Activated CD8-positive, alpha-beta memory T cell treated with anti-CD3 and anti-CD28 coated beads, Interleukin-2, amount 50 U/mL, for 4 hours (primary cell): ENCODE measurements around the gene C19orf12.
"Not testable (repeated sequence)": the region's sequence is repeated elsewhere in the genome, so short reads cannot be mapped to it uniquely, and the experiment has no call there.

Experiments
- DNase-seq: peaks from one replicate; pipeline ENCODE4 v3.0.0-alpha.2; 2020

The C19orf12 gene

DNA sequence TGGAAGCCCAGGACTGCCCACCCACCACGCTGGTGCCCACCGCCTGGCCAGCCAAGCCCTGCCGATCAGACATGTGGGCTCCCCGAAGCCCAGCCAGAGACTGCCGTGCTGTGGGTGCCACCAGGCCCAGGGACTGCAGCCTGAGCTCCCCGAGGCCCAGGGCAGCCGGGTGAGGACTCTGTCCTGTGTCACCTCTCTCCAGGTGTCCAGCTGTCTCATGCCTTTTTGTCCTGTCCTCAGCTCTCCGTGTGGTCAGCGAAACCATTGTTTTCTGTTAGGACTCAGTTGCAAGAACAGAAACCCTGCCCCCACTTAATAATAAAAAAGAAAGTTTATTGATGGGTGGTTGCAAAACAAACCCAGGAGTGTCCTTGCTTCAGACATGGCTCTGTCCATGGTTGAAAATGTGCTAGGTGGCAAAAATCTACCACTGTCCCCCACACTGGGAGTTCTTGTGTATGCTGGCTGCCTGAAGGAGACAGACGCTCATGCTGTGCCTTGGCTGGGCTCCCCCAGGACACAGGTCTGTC, 39.9 kb downstream of the C19orf12 start:
- DNase-seq = no peak

GRCh38 chr19:29674374-29675119, 40.5 kb downstream of the C19orf12 start:
- no peak for DNase-seq

DNA sequence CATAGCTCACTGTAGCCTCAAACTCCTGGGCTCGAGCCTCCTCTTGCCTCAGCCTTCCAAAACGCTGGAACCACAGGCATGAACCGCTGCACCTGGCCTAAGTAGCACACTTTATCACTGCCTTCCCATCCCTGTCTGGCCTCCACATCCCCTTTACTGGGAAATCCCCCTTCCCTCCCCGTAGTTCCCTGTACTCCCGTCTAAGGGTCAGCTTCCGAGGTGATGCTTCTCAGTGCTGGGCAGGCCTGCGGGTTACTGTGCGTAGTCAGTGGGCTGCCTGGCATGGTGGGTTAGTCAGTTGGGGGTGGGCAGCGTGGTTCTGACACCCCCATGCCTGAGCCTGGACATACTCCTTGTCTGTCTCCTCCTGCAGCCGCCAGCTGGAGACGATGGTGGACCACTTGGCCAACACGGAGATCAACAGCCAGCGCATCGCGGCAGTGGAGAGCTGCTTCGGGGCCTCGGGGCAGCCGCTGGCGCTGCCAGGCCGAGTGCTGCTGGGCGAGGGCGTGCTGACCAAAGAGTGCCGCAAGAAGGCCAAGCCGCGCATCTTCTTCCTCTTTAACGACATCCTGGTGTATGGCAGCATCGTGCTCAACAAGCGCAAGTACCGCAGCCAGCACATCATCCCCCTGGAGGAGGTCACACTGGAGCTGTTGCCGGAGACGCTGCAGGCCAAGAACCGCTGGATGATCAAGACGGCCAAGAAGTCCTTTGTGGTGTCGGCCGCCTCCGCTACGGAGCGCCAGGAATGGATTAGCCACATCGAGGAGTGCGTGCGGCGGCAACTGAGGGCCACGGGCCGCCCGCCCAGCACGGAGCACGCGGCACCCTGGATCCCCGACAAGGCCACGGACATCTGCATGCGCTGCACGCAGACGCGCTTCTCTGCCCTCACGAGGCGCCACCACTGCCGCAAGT, 41.4 kb downstream of the C19orf12 start:
- DNase-seq = no peak

- DNase-seq = peak; percentile 85
Measured at GRCh38 chr19:29672933-29673336, 42.1 kb downstream of the C19orf12 start.

DNA sequence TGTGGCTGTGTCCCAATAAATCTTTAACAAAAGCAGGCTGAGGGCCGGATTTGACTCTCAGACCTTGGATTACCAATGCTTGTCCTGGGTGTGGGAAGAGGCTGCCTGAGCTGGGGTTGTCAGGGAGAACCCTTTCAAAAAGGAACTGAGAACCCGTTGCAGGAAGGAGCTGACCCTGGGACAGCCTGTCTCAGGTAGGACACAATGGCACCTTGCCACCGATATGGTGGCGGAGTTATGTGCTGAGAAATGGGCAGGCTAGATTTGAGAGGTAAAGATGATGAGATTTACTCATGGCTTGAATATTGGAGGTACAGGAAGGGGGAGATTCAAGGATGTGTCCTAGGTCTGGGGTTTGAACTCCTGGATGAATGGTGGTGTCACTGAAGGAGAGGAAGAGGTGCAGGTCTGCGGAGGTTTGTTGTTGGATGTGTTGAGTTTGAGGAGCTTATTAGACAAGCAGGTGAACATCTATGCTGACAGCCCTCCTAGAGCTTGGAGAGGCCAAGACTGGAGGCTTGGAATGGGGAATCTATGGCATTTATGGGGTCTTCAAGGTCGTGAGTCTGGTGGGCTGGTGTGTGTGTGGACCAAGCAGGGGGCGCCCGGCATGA, 42.6 kb downstream of the C19orf12 start:
- DNase-seq = no peak

- DNase-seq = peak; percentile 86
Measured at GRCh38 chr19:29671393-29672160, 43.5 kb downstream of the C19orf12 start.

DNA sequence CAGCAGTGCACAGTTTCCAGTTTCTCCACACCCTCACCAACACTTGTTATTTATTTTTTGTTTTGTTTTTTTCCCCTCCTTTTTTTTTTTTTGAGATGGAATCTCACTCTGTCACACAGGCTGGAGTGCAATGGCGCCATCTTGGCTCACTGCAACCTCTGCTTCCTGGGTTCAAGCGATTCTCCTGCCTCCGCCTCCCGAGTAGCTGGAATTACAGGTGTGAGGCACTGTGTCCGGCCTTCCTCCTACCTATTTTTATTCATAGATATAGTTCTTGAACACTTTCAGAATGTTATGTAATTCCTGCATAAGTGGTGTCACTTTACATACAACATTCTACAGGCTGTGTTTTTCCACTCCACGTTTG, 44.1 kb downstream of the C19orf12 start:
- not testable (repeated sequence) for DNase-seq

DNA sequence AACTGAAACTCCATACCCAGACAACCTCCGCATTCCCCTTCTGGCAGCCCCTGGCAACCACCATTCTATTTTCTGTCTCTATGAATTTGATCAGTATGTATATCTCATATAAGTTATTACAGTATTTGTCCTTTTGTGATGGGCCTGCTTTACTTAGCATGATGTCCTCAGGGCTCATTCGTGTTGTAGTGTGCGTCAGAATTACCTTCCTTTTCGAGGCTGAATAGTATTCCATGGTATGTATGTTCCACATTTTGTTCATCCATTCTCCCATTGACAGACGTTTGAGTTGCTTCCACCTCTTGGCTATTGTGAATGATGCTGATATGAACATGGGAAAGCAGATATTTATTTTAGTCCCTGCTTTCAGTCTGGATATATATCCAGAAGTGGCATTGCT, 44.8 kb downstream of the C19orf12 start:
- DNase-seq = no peak

- no peak for DNase-seq
Measured at GRCh38 chr19:29668746-29669609, 46.1 kb downstream of the C19orf12 start.

GRCh38 chr19:29667901-29668341, 47.1 kb downstream of the C19orf12 start:
- DNase-seq = peak; percentile 55

DNA sequence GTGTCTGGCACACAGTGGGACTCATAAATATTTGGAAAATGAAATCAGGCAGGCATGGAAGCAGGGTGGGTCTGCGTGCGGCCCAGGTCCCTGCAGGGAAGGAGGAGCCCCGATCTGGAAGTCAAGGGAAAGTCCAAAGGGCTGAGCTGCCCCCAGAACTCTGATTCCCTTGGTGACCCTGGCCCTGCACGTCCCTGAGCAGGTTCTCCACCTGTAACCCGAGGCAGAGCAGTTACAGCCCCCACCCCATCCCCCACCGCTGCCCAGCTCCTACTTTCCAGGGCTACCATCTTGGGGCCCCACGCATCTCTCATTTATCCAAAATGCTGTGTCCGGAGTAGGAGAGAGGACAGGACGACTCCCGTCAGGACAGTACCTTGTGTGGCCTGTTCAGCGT, 47.7 kb downstream of the C19orf12 start:
- DNase-seq = no peak

DNA sequence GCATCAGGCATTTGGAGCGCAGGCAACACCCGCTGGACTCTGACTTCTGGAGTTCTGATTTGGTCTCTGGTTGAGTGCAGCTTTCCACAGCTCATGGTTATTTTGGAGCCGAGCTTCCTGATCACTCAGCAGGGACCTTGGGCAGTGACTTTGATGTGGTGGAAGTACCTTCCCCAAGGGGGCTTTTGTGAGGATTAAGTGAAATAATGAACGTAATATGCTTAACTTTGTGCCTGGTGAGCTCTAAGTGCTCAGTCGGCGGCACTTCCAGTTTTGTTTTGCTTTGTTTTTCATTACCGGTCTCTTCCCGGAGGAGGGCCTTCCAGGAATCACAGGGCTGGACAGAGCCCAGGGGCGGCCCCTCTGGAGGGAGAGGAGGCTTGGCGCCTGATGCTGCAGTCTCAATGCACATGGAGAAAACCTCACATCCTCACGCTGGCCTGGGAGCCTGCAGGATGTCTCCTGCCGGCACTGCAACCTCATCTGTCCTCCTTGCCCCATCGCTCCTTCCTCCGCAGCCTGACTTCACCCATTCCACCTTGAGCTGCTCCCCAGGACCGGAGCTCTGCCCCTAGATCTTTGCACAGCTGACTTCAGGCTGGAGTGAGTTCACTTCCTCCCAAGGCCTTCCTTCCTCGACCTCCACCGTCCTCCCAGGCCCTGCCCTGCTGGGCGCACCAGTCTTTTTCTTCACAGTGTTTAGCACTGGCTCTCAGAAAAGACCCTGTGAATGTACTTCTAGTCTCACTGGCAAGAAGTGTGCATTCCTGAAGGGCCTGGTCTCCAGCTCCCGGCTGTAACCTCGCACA, 48.3 kb downstream of the C19orf12 start:
- DNase-seq = no peak

DNA sequence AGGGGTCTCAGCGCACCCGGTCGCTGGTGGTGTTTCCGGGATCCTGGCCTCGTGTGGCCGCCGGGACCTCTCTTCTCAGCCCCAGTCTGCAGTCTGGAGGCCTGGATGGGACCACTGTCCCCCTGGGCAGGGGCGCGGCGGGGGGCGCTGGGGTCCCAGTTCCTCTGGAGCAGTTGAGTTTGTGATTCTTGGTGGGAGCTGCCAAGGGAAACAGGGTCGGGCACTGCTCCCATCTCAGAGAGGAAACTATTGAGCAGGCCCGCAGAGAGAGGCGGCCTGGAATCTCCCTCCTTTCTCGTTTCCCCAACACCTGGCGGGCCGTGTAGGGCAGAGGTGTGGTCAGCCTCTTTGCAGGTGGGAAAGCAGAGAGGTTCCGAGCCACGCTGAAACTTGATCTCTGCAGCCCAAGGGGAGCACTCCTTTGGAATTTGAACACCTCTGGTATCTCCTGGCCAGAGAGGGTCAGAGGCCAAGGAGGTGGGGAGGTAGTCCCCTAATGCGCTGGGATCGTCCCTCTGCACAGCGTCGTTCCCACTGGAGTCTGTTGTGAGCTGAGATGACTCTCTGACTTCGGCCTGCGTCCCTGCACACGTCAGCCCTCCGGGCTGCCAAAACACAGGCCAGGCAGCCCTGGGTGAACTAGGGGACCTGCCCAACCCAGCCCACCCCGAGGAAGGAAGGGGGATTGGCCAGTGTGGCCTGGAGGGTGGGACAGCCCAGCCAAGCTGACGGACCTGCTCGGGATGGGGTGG, 49.1 kb downstream of the C19orf12 start:
- DNase-seq = no peak

DNA sequence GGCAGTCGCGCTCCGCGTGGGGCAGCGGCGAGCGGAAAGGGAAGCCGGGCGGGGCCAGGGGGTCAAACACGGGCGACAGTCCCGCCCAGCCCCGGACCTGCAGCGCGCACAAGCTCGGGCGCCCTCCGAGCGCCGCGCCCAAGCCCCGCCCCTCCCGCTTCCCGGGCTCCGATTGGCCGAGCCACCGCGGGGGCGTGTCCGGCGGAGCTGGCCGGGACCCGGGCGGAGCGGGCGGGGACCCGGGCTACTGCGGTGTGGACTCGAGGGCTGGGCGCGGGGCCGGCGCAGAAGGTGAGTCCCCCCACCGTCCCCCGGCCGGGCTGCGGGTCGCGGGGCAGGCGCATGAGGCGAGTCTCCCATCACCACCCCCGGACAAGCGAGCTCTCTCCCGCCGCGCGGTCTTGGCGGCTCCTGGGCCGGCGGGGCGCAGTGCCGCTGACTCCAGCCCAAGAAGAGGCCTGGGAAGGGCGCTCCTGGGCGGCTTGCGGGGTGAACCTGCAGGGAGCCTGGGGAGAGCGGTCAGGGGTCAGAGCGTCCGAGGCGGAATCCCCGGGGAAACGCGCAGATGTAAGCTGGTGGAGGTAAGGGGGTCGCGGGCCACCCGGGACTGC, 49.7 kb downstream of the C19orf12 start, which contains the start of gene PLEKHF1:
Gene PLEKHF1 (plus strand): TSS at position 247 of the 611 bp plus-strand sequence. CDS start 8,379 bp downstream, outside the sequence.
- peak; percentile 79 for DNase-seq

DNA sequence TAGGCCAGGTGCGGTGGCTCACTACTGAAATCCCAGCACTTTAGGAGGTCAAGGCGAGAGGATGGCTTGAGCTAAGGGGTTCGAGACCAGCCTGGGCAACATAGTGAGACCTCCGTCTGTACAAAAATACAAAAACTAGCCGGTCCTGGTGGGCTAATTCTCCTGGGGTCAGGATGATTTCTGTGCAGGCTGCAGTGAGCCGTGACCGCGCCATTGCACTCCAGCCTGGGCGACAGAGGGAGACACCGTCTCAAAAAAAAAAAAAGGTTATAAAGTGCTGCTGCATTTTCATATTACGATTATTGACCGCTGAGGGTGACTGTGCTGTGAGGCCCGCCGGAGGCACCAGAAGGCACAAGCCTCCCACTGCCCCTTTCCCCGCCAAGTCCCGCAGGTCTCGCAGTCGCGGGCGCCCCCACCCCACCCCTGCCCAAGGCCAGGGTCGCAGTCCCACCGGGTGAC, 50.3 kb downstream of the C19orf12 start:
- no peak for DNase-seq

GRCh38 chr19:29663861-29664752, 51.0 kb downstream of the C19orf12 start:
- no peak for DNase-seq

DNA sequence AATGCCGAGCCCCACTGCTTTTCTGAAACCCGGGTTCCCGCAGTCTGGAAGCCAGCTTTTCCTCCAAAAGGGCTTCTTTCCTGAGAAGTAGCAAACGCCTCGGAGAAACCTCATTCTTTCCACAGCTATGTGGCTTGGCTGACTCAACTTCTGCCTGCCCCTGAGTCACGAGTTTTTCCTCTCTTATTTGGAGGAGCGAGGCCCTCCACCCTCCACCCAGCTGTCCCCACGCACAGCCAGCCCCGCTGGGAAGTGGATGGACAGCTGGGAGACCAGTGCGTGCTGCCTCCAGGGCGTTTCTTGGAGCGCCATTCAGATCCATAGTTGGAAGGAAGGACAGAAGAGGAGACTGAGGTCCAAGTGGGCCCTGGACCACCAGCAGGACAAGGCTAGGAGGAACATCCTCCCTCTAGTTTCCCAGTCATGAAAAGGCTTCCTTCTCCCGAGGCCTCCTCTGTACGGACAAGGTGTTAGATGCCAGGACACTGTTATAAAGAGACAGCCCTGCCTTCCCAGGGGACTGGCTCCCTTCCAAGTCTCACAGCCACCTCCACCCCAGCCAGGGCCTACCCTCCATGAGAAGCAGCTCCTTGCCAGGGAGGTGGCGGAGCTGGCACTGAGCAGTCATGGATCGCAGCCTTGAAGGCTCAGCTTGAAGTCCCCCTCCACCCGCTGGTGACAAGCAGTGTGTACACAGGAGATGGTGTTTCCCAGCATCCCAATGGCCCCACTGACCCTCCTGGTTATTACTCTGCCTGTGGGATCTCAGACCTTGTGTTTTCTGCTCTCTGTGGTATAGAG, 52.3 kb downstream of the C19orf12 start:
- DNase-seq = no peak
